ENCODE measurements around the gene HTT. TPM values are rescaled to one million over a fixed set of nuclear protein-coding genes. Genes with fewer than 3 reads are reported as not detected.

The HTT gene
- 40.2 and 45.5 TPM in 2 replicates for total RNA-seq

DNA sequence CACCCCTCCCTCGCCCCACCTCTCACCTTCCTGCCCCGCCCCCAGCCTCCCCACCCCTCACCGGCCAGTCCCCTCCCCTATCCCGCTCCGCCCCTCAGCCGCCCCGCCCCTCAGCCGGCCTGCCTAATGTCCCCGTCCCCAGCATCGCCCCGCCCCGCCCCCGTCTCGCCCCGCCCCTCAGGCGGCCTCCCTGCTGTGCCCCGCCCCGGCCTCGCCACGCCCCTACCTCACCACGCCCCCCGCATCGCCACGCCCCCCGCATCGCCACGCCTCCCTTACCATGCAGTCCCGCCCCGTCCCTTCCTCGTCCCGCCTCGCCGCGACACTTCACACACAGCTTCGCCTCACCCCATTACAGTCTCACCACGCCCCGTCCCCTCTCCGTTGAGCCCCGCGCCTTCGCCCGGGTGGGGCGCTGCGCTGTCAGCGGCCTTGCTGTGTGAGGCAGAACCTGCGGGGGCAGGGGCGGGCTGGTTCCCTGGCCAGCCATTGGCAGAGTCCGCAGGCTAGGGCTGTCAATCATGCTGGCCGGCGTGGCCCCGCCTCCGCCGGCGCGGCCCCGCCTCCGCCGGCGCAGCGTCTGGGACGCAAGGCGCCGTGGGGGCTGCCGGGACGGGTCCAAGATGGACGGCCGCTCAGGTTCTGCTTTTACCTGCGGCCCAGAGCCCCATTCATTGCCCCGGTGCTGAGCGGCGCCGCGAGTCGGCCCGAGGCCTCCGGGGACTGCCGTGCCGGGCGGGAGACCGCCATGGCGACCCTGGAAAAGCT, at the start of gene HTT, which contains the start of gene HTT-AS:
Gene HTT (plus strand): TSS at position 604 of the 768 bp plus-strand sequence. CDS start 145 bp downstream, at position 749.
Gene HTT-AS (minus strand): TSS at position 461 of the 768 bp plus-strand sequence.

GRCh38 chr4:3248811-3249661, 174.6 kb downstream of the HTT start, which contains the start of gene MSANTD1:
MSANTD1 (plus strand) TSS chr4:3249159; CDS start chr4:3249223, 64 bp downstream.

GRCh38 chr4:3292571-3293400, 218.3 kb downstream of the HTT start, which contains the start of gene RGS12:
RGS12 (plus strand) TSS chr4:3293021; CDS start chr4:3316171, 23,150 bp downstream.

Other genes starting within 250 kb of the HTT start
- gene ADD1, start 230.8 kb upstream of the HTT start, total RNA-seq: 151 and 190 TPM in 2 replicates
- gene NOP14, start 111.3 kb upstream of the HTT start, total RNA-seq: 14.6 and 24.8 TPM in 2 replicates
- gene GRK4, start 111.1 kb upstream of the HTT start, total RNA-seq: 1.6 and 3.0 TPM in 2 replicates
- gene HTT-AS, start 143 bp upstream of the HTT start, total RNA-seq: not detected in 2 replicates
- gene MSANTD1, start 174.5 kb downstream of the HTT start, total RNA-seq: 0.16 and 0.25 TPM in 2 replicates
- gene RGS12, start 218.3 kb downstream of the HTT start, total RNA-seq: 14.3 and 15.6 TPM in 2 replicates

Measured in mesangial cell (primary cell).